ENCODE measurements around the gene UBE2Q2.

UBE2Q2 gene

GRCh38 chr15:75811626-75812025, 31.6 kb upstream of the UBE2Q2 start:
- no peak overlapping the region for H3K27ac ChIP-seq (ENCODE audit: low read depth, low read length, poor library complexity, severe bottlenecking)
- H3K79me2 ChIP-seq (ENCODE audit: insufficient read depth, low read length) = no peaks in the 10 kb centered on the region
- no peaks in the 10 kb centered on the region for H3K9me3 ChIP-seq (ENCODE audit: low read length)
- no peaks in the 10 kb centered on the region; the same call in 1 of the 2 replicates for H3K27me3 ChIP-seq (ENCODE audit: insufficient read depth, low read length)
- H2AFZ ChIP-seq (ENCODE audit: low read length) = no peak overlapping the region
- no peak overlapping the region for H3K4me3 ChIP-seq (ENCODE audit: low read depth, low read length, poor library complexity, severe bottlenecking)
- TF ChIP-seq CTCF (IDR thresholded peaks at IDR 0.05; ENCODE audit: low read length) = no peak
- TF ChIP-seq EZH2 (IDR thresholded peaks at IDR 0.05; ENCODE audit: borderline replicate concordance, low read length) = no peak
- H3K4me2 ChIP-seq (ENCODE audit: low read length) = no peak overlapping the region
- no peaks in the 10 kb centered on the region for H3K36me3 ChIP-seq (ENCODE audit: insufficient read depth, low read length)
- no peaks in the 10 kb centered on the region for H3F3A ChIP-seq (ENCODE audit: insufficient read depth, low read length)
- no peaks in the 10 kb centered on the region for H4K20me1 ChIP-seq (ENCODE audit: insufficient read depth, low read length)
- no peak overlapping the region for H3K9ac ChIP-seq (ENCODE audit: low read length)
- H3K4me1 ChIP-seq (ENCODE audit: insufficient read depth, low read length, severe bottlenecking) = no peaks in the 10 kb centered on the region
- no peaks in the 10 kb centered on the region for H3K9me2 ChIP-seq (ENCODE audit: low read depth, low read length)

- Histone ChIP-seq H3K9me3 (ENCODE audit: low read length) (no peaks in the 10 kb centered on the region), H3K79me2 (ENCODE audit: insufficient read depth, low read length) (no peaks in the 10 kb centered on the region), H4K20me1 (ENCODE audit: insufficient read depth, low read length) (no peaks in the 10 kb centered on the region), H3F3A (ENCODE audit: insufficient read depth, low read length) (no peaks in the 10 kb centered on the region), H3K27me3 (ENCODE audit: insufficient read depth, low read length) (no peaks in the 10 kb centered on the region; the same call in 1 of the 2 replicates), H2AFZ (ENCODE audit: low read length) (no peak overlapping the region), H3K9me2 (ENCODE audit: low read depth, low read length) (no peaks in the 10 kb centered on the region), H3K4me2 (ENCODE audit: low read length) (no peak overlapping the region), H3K27ac (ENCODE audit: low read depth, low read length, poor library complexity, severe bottlenecking) (no peak overlapping the region), H3K36me3 (ENCODE audit: insufficient read depth, low read length) (no peaks in the 10 kb centered on the region), H3K4me1 (ENCODE audit: insufficient read depth, low read length, severe bottlenecking) (no peaks in the 10 kb centered on the region), H3K9ac (ENCODE audit: low read length) (no peak overlapping the region), H3K4me3 (ENCODE audit: low read depth, low read length, poor library complexity, severe bottlenecking) (no peak overlapping the region)
- TF ChIP-seq EZH2 (IDR thresholded peaks at IDR 0.05; ENCODE audit: borderline replicate concordance, low read length) = no peak
- no peak for TF ChIP-seq CTCF (IDR thresholded peaks at IDR 0.05; ENCODE audit: low read length)
Measured at GRCh38 chr15:75814794-75815193, 28.5 kb upstream of the UBE2Q2 start.

GRCh38 chr15:75815811-75816719, 27.2 kb upstream of the UBE2Q2 start:
- no peaks in the 10 kb centered on the region for H3F3A ChIP-seq (ENCODE audit: insufficient read depth, low read length)
- no peaks in the 10 kb centered on the region for H3K4me1 ChIP-seq (ENCODE audit: insufficient read depth, low read length, severe bottlenecking)
- H2AFZ ChIP-seq (ENCODE audit: low read length) = no peak overlapping the region
- no peaks in the 10 kb centered on the region; the same call in 1 of the 2 replicates for H3K27me3 ChIP-seq (ENCODE audit: insufficient read depth, low read length)
- H3K27ac ChIP-seq (ENCODE audit: low read depth, low read length, poor library complexity, severe bottlenecking) = no peak overlapping the region
- no peak overlapping the region for H3K4me2 ChIP-seq (ENCODE audit: low read length)
- H3K9me2 ChIP-seq (ENCODE audit: low read depth, low read length) = no peaks in the 10 kb centered on the region
- no peaks in the 10 kb centered on the region for H4K20me1 ChIP-seq (ENCODE audit: insufficient read depth, low read length)
- H3K9ac ChIP-seq (ENCODE audit: low read length) = no peak overlapping the region
- H3K9me3 ChIP-seq (ENCODE audit: low read length) = no peaks in the 10 kb centered on the region
- H3K36me3 ChIP-seq (ENCODE audit: insufficient read depth, low read length) = no peaks in the 10 kb centered on the region
- TF ChIP-seq EZH2 (IDR thresholded peaks at IDR 0.05; ENCODE audit: borderline replicate concordance, low read length) (no peak), CTCF (IDR thresholded peaks at IDR 0.05; ENCODE audit: low read length) (no peak)
- no peaks in the 10 kb centered on the region for H3K79me2 ChIP-seq (ENCODE audit: insufficient read depth, low read length)
- H3K4me3 ChIP-seq (ENCODE audit: low read depth, low read length, poor library complexity, severe bottlenecking) = no peak overlapping the region
